Heart left ventricle (tissue), 16 donors: Measurements from ENCODE around the gene CAGE1. TPM values are rescaled to one million over a fixed set of nuclear protein-coding genes. Genes with fewer than 3 reads are reported as not detected.

Experiments
- ATAC-seq, 4 donors: fragments of 200-7000 bp; cut with Tn5 transposase; one replicate each; pipeline ENCODE4 v1.9.1; 2020 to 2022; ENCODE audit warnings: moderate library complexity in 4 of 4, mild to moderate bottlenecking in 3 of 4, moderate number of reproducible peaks in 1 of 4
- DNase-seq, 5 donors: peaks; one replicate each; pipeline ENCODE4 v3.0.0-alpha.2; 2020
- H3K27ac ChIP-seq, 12 donors: fragments of 200-600 bp; sonication (generic) in 4 of 12; one replicate each; pipeline versions ENCODE4 v1.5.0 to v1.8.0; 2016 to 2022; ENCODE audit warnings: mild to moderate bottlenecking in 2 of 12
- H3K27me3 ChIP-seq, 9 donors: fragments of 200-600 bp; sonication (generic) in 2 of 9; one replicate each; pipeline versions ENCODE4 v1.5.1 to v1.8.0; 2016 to 2022; ENCODE audit warnings: mild to moderate bottlenecking in 3 of 9
- H3K36me3 ChIP-seq, 9 donors: fragments of 200-600 bp; sonication (generic) in 2 of 9; one replicate each; pipeline versions ENCODE4 v1.5.0 to v1.8.0; 2018 to 2022; ENCODE audit warnings: mild to moderate bottlenecking in 2 of 9
- H3K4me1 ChIP-seq, 12 donors: fragments of 200-600 bp; sonication (generic) in 4 of 12; one replicate each; pipeline versions ENCODE4 v1.5.0 to v1.8.0; 2016 to 2022; ENCODE audit warnings: mild to moderate bottlenecking in 3 of 12
- H3K4me3 ChIP-seq, 12 donors: fragments of 200-600 bp; sonication (generic) in 4 of 12; one replicate each; pipeline versions ENCODE4 v1.5.0 to v1.8.0; 2017 to 2022; ENCODE audit warnings: mild to moderate bottlenecking in 9 of 12, moderate library complexity in 4 of 12
- H3K9me3 ChIP-seq, 12 donors: fragments of 200-600 bp; sonication (generic) in 4 of 12; one replicate each; pipeline versions ENCODE4 v1.5.0 to v1.8.0; 2016 to 2022; ENCODE audit warnings: mild to moderate bottlenecking in 1 of 12
- CTCF ChIP-seq, 12 donors: fragments of 200-600 bp; sonication (generic) in 4 of 12; IDR thresholded peaks; one replicate each; pipeline versions ENCODE4 v1.5.0 to v1.8.0; 2018 to 2022; ENCODE audit warnings: antibody characterized with exemption in 12 of 12, mild to moderate bottlenecking in 5 of 12
- POLR2A ChIP-seq, 2 donors: fragments of 450-650 bp; IDR thresholded peaks; one replicate each; pipeline ENCODE4 v1.6.1; 2017; ENCODE audit warnings: antibody characterized with exemption in 2 of 2, mild to moderate bottlenecking in 2 of 2, moderate library complexity in 2 of 2
- WGBS, 4 donors: extraction: QIAGEN DNeasy Blood & Tissue Kit in 2 of 4; methylation state at CpG; one replicate each; pipeline versions ENCODE4 v1.1.5 to v1.1.7; 2013 to 2018; 5-methylcytosine and 5-hydroxymethylcytosine counted together
- intact Hi-C, 10 donors: fragments of 100-400 bp; cut with DNase I; formaldehyde crosslinking; loops; one replicate each; pipeline versions ENCODE4 v1.11.1 to v1.14.2; 2022
- polyA plus RNA-seq, 2 donors: library from polyadenylated mRNA; stranded (reverse); fragments of 200-250 nt; gene quantifications; one replicate each; pipeline ENCODE4 v1.2.3, GENCODE V29; 2013
- total RNA-seq, 9 donors: library from RNA; depleted of rRNA in 2 of 9; stranded (reverse); fragments of >200 nt in 2 of 9; fragmentation: NEBNext Ultra II Directional in 3 of 9; extraction: Animal tissue kit (Norgen Biotek cat#: 25700) in 3 of 9; gene quantifications; one replicate each; pipeline versions ENCODE4 v1.1.0 to v1.2.4, GENCODE V29; 2016 to 2023
- donor health status: ischemic (EF 13 %, LVEDD 7.1; RV severe dilation, severe dysfunction).
- donor health status: healthy with polysubstance abuse.
- donor health status: DM: no; HTN: yes; CAD: no.
- donor health status: DM: no; HTN: no; CAD: no.
- donor health status: ischemic (EF 25% LVEDD 6.9; RV normal size, moderate dysfunction).
- donor health status: ischemic (EF 25% LVEDD 5.7; RV mildly dilated, moderate dysfunction).
- donor health status: healthy.
- donor health status: DM: yes; HTN: yes; CAD: no.
- donor health status: ischemic (EF 35%, LVEDD 5.7; RV mildly dilated, moderate dysfunction).
- donor health status: nonischemic (EF 11% LVEDD 7.7; RV severe dilation, severe dysfunction).
- donor health status: DM: yes; HTN: yes; CAD: no.
- donor health status: PGD.
- donor health status: ischemic (EF 29% LVEDD 5.4; RV normal size, mild dysfunction).
- donor health status: nonischemic (EF 23%, LVEDD 6.1; RV moderate dilation, normal function).

CAGE1 gene
- total and polyA plus RNA-seq, 11 donors = 0.54 TPM; not detected in 10

DNA sequence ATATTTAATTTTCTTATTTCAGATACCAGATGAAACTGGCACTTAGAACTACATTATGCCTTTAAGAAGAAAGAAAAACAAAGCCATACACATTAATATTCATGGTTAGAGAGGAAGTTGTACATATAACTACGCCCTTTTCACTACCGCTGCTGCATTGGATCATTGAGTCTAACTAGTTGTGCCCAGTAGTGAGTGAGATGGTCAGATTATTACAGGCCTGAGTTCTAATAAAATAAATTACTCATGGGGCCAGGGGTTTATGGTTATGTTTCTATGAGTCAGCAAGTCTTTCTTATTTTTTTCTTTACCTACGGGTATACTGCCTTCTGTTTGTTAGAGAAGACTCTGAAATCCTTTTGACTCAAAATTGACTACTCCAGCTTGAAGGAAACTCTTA, 11.5 kb upstream of the CAGE1 start:
- intact Hi-C loops = loop anchor here in 1 of 10 donors (10.0 kb wide), 1 partner anchor 116 kb away; no protein-coding TSS in a partner anchor

GRCh38 chr6:7392402-7392801, 2.9 kb upstream of the CAGE1 start:
- H3K27me3 ChIP-seq = no peaks in the 10 kb centered on the region
- ATAC-seq (no peak), DNase-seq (no peak)
- TF ChIP-seq CTCF (IDR thresholded peaks at IDR 0.05) (no peak), POLR2A (IDR thresholded peaks at IDR 0.05) (no peak)
- H3K27ac ChIP-seq = no peak overlapping the region
- H3K4me3 ChIP-seq = no peak overlapping the region
- H3K4me1 ChIP-seq = peaks cover 0 to 31% (median 18%) of the 10 kb centered on the region in 12 donors
- no peaks in the 10 kb centered on the region for H3K9me3 ChIP-seq
- peaks cover 0 to 50% (median 45%) of the 10 kb centered on the region in 9 donors for H3K36me3 ChIP-seq
- intact Hi-C loops = loop anchor here in 2 of 10 donors (5.0 to 10.0 kb wide), 3 partner anchors 98 to 195 kb away; no protein-coding TSS in a partner anchor
- WGBS, 4 donors = 90 to 96% (median 91%) methylated on average over 6 of the region's 6 CpGs

More for the DNA sequence above, 11.5 kb upstream of the CAGE1 start:
- Histone ChIP-seq H3K4me3 (no peak overlapping the region), H3K4me1 (peaks cover 0 to 6% (median 0%) of the 10 kb centered on the region in 12 donors), H3K36me3 (peaks cover 0 to 100% (median 99%) of the 10 kb centered on the region in 9 donors), H3K9me3 (no peaks in the 10 kb centered on the region), H3K27me3 (no peaks in the 10 kb centered on the region), H3K27ac (peak overlapping the region in 1 of 12 donors; percentile 2)
- TF ChIP-seq CTCF (IDR thresholded peaks at IDR 0.05) = no peak
- TF ChIP-seq POLR2A (IDR thresholded peaks at IDR 0.05) = no peak
- 85 to 96% (median 93%) methylated on average over 3 of the region's 3 CpGs for WGBS, 4 donors
- ATAC-seq (no peak), DNase-seq (no peak)

- WGBS, 4 donors = 85 to 93% (median 88%) methylated on average over 4 of the region's 4 CpGs
- Histone ChIP-seq H3K27ac (no peak overlapping the region), H3K9me3 (no peaks in the 10 kb centered on the region), H3K4me1 (peaks cover 0 to 31% (median 18%) of the 10 kb centered on the region in 12 donors), H3K36me3 (peaks cover 0 to 38% (median 33%) of the 10 kb centered on the region in 9 donors), H3K27me3 (no peaks in the 10 kb centered on the region), H3K4me3 (peak overlapping the region in 5 of 12 donors; percentile 80 to 95 (median 93))
- no peak for DNase-seq
- no peak for ATAC-seq
- intact Hi-C loops = loop anchor here in 2 of 10 donors (5.0 to 10.0 kb wide), 3 partner anchors 96 to 196 kb away; no protein-coding TSS in a partner anchor
- TF ChIP-seq CTCF (IDR thresholded peaks at IDR 0.05) = no peak
- TF ChIP-seq POLR2A (IDR thresholded peaks at IDR 0.05) = no peak
These were observed 1.6 kb upstream of the CAGE1 start for GRCh38 chr6:7391151-7391550.

- Histone ChIP-seq H3K9me3 (no peaks in the 10 kb centered on the region), H3K4me3 (peak overlapping the region; percentile 56 to 96 (median 84)), H3K27me3 (no peaks in the 10 kb centered on the region), H3K36me3 (peaks cover 0 to 30% (median 25%) of the 10 kb centered on the region in 9 donors), H3K4me1 (peaks cover 0 to 31% (median 18%) of the 10 kb centered on the region in 12 donors), H3K27ac (peak overlapping the region; percentile 22 to 97 (median 92))
- TF ChIP-seq CTCF (IDR thresholded peaks at IDR 0.05) = peak in 1 of 12 donors; percentile 5
- no peak for TF ChIP-seq POLR2A (IDR thresholded peaks at IDR 0.05)
- DNase-seq (no peak), ATAC-seq (no peak)
- 3% methylated on average over 14 of the region's 14 CpGs for WGBS, 4 donors
- intact Hi-C loops = loop anchor here in 2 of 10 donors (5.0 to 10.0 kb wide), 3 partner anchors 96 to 197 kb away; no protein-coding TSS in a partner anchor
These were observed 810 bp upstream of the CAGE1 start for GRCh38 chr6:7390226-7390878.
